Islet of Langerhans (tissue), 1 donor: ENCODE results near the gene CD9.
"Not testable (repeated sequence)": the region's sequence is repeated elsewhere in the genome, so short reads cannot be mapped to it uniquely, and the experiment has no call there.

Experiments used
- FAIRE-seq: peaks from one replicate; lab custom pipeline; 2011; peaks lifted over from hg19 to GRCh38; lab: Jason Lieb, UNC

CD9 gene

DNA sequence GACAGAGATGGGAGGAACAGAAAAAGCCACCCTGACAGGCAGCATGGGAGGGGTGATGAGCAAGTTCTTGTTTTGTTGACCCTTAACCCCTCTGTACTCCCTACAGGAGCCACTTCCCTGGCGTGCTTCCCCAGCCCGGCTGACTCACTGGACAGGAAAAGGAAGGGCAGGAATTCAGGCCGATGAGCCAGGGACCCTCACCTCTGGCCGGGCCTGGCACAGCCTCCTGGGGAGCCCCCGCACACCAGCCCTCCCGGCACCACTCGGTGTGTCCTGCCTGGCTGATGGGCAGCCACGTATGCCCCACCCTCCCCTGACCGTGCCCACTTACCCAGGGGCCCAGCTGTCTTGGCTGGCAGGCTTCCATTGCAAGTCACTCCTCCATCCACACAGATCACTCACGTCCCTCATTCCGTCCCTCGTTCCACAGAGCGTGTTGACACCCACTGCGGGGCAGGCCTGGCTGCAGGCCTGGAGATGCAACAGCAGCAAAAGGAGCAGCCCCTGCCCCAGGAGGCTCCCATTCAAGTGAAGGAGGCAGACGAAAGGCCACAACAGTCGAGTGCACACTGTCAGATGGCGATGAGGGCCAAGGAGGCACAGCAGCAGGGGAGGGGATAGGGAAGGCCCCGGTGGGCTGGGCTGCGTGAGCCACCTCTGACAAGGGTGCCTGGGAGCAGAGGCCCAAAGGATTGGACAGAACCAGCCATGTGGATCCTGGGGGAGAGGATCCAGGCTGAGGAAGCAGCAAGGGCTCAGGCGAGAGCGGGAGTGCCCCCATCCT is 19.7 kb upstream of the CD9 start:
- no peak for FAIRE-seq

DNA sequence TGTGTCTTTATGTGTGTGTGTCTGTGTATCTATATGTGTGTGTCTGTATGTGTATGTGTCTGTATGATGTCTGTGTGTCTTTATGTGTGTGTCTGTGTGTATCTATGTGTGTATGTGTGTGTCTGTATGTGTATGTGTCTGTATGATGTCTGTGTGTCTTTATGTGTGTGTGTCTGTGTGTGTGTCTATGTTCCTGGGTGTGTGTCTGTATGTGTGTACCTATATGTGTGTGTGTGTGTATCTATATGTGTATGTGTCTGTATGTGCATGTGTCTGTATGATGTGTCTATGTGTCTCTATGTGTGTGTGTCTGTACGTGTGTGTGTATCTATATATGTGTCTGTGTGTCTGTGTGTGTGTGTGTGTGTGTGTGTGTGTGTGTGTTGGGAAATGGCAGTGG is 19.0 kb upstream of the CD9 start:
- FAIRE-seq: no peak

DNA sequence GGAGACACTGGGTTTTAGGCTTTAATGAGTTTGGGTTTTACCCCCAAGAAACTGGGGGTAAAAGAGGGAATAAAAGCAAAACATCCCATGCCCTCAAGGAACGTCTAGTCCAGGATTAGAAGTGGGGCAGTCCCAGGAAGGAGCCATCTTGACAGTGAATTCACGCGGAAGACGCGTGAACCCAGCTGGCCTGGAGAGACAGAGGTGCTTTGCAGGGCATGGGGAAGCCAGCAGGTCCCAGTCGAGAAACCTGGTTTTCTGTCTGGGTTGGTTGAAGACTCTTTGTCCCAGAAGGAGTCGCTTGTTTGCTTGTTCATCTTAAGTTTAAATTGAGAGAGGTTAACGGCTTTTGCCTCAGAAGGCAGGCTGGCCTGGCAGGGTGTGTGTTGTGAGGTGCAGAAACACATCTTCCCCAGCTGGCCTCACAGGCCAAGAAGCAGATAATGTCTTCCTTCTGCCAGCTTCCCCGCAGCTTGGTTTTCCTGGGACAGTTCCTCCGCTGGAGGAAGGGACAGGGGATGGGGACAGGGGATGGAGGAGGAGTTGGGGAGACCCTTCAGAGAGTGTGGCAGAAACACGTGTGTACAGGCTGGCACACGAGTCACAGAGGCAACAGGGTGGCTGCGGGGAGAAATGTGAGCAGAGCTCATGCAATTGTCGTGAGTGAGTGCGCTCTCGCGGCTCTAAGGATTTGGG is 18.5 kb upstream of the CD9 start:
- FAIRE-seq: no peak

DNA sequence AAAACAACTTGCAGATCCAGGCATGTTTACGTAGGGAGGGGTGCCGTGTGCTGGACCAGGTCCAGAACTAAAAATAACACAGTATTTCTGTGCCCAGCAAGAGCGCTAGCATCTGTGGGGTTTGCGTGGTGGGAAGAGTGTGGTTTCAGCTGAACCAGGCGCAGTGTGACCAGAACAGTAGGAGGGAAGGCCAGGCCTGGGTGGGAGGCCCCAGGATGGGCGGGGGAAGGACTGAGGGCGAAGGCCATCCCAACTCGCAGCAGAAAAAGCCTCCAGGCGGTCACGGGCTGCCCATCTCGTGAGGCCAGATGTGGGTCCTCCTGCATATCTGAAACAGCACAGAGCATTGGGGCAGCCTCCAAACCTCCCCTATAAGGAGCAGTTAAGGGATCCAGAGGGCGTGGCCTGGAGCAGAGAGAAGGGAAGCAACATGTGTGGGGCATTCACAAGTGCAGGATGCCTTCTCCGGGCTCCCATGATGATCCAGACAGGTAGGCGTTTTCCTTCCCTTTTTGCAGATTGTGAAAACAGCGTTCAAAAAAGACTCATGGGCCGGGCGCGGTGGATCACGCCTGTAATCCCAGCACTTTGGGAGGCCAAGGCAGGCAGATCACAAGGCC is 17.8 kb upstream of the CD9 start:
- FAIRE-seq: no peak

DNA sequence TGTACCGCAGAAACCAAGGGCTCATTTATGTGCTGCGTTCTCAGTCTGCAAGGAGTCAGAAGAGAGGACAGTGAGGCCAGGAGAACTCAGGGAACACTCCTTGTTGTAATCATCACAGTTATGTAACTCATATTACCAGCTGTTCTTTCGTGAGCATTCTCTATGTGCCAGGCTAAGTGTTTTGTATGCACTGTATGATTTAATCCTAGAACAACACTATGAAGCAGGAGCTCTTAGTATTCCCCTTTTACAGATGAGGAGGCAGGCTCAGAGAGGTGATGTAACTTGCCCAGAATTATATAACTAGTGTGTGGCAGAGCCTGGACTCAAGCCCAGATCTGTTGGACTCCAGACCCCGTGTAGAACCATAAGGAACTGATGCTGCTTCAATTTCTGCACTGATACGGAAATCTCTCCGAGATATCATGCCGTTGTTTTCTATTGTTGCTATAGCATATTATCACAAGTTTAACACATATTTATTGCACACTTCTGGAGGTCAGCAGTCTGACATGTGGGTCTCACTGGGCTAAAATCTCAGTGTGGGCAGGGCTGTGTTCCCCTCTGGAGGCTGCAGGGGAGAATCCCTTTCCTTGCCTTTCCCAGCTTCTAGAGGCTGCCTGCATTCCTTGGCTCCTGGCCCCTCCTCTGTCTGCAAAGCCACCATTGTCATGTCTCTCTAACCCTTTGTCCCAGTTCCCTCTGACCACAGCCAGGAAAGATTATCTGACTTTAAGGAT is 16.3 kb upstream of the CD9 start:
- no peak for FAIRE-seq

DNA sequence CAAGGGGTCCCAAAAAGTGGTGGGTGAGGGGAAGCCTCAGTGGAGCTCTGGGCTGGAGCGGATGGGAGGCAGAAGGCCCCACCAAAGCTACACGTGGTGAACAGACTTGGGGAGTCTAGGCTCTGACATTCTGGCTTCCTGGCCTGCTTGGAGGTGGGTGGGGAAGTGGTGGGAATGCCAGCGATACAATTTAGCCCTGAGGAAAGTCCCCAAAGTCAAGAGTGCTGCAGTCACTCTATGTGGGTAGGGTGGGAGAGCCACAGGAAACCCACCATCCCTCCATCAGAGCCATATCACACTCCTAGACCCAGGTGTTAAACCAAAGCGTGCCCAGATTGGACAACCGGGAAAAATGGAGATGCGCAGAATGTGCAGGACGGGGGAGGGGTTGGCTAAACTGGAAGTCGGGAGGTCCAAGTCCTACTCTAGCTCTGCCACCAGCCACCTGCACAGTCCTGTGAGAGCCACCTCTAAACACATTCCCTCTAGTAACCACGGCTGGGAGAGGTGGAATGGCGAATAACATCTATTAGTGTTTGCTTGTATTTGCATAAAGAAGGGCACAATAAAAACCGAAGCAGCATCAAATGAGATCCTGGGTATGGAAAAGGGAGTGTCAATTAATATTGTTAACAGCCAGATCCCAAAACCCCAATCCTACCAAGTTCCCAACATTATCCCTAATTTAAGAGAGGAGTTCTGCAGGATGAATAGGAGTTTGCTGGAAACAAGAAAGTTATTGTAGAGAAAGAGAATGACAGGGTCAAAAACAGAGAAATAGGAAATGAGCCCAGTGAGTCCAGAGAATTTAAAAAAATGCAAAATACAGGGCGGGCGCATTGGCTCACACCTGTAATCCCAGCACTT is 14.0 kb upstream of the CD9 start:
- FAIRE-seq: no peak

DNA sequence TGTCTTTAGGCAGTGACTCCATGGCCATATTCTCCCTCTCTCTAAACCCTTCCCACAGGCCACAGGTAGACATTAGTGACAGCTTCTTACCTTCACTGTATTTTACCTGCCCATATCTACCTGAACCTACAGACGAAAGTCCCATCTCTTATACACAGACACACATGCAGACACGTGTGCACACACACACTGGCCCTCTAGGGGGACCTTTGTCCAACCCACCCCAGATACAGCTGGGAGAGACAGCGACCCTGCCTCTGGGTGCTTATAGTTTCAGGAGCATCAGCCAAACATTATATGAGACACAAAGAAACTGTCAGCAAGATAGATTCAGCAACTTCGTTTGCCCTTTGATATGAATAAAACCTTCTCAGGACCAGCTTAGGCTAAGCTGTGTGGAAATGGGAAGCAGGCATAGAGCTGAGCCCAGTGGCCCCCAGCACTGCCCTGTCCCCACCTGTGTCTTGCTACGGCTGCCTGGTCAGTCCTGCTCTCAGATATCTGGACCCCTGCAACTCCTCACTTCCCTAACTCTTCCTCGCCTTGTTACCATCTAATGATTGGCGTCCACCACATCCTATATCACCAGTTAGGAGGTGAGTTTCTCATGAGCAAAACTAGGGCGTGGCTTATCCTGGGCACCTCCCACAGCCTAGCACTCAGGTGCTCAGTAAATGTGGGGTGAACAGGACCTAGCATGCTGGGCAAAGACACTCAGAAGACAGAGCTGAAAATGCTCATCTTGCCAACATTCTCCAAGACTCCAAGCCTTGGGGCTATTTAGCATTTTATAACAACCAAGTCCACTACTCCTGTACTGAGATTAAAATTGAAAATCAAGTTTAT is 12.0 kb upstream of the CD9 start:
- no peak for FAIRE-seq

DNA sequence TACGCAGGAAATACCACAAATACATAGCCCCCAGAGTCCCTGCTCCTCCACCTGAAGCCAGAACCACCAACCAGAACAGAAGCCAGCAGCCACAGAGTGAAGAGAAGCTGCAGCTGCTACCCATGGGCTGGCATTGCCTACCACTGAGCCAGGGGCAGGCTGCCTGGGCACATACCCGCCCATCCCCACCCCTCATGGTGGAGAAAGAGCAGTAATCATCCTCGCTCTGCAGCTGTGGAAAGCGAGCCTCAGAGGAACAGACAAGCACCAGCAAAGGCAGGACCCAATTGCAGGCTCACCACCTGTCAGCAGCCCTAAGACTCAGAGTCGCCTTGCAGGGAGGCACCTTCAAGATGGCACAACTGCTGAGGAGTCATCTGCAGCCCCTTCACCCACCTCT is 11.2 kb upstream of the CD9 start:
- no peak for FAIRE-seq

DNA sequence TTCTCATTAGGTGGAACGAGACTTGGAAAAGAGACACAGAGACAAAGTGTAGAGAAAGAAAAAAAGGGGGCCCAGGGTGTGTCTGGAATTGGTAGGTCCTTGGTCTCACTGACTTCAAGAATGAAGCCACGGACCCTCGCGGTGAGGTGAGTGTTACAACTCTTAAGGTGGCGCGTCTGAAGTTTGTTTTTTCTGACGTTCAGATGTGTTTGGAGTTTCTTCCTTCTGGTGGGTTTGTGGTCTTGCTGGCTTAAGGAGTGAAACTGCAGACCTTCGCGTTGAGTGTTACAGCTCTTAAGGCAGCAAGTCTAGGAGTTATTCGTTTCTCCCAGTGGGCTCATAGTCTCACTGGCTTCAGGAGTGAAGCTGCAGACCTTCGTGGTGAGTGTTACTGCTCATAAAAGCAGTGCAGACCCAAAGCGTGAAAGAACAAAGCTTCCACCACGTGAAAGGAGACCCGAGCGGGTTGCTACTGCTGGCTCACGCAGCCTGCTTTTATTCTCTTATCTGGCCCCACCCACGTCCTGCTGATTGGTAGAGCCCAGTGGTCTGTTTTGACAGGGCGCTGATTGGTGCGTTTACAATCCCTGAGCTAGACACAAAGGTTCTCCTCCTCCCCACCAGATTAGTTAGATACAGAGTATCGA is 10.1 kb upstream of the CD9 start:
- FAIRE-seq: not testable (repeated sequence)

DNA sequence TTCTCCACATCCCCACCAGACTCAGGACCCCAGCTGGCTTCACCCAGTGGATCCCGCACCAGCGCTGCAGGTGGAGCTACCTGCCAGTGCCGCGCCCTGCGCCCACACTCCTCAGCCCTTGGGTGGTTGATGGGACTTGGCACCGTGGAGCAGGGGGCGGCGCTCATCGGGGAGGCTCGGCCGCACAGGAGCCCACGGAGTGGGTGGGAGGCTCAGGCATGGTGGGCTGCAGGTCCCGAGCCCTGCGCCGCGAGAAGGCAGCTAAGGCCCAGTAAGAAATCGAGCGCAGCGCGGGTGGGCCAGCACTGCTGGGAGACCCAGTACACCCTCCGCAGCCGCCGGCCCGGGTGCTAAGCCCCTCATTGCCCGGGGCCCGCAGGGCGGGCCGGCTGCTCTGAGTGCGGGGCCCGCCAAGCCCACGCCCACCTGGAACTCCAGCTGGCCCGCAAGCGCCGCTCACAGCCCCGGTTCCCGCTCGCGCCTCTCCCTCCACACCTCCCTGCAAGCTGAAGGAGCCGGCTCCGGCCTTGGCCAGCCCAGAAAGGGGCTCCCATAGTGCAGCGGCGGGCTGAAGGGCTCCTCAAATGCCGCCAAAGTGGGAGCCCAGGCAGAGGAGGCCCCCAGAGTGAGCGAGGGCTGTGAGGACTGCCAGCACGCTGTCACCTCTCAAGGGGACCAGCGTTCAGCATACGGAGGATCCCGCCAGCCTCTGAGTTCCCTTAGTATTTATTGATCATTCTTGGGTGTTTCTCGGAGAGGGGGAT is 9.3 kb upstream of the CD9 start:
- not testable (repeated sequence) for FAIRE-seq

DNA sequence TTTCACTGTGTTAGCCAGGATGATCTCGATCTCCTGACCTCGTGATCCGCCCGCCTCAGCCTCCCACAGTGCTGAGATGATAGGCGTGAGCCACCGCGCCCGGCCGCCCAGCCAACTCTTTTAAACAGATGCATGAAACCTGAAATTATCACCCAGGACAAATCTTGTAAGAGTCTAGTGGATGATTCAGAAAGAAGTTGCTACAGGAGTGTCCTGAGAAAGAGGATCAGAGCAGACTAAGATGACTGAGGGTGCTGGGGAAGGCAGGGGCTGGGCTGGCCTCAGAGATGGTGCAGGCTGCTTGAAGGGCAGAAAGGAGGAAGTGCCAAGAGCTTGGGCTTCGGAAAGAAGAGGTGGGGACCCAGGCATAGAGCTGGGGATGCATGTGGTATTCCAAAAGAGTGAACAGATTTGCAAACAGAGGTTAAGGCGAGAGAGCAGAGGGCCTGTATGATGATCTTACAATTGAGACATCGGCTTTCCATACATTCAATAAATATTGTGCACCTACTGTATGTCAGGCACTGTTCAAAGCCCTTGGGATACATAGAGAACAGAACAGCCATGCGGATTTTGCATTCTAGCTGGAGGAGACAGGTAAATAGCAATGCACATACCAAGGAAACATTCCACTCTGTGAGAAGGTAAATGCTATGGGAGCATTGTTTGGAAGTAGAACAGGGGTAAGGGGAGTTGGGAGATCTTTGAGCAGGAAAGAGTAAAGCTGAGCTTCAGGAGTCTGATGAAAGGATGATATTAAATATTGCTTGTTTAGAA is 7.4 kb upstream of the CD9 start:
- FAIRE-seq: no peak

DNA sequence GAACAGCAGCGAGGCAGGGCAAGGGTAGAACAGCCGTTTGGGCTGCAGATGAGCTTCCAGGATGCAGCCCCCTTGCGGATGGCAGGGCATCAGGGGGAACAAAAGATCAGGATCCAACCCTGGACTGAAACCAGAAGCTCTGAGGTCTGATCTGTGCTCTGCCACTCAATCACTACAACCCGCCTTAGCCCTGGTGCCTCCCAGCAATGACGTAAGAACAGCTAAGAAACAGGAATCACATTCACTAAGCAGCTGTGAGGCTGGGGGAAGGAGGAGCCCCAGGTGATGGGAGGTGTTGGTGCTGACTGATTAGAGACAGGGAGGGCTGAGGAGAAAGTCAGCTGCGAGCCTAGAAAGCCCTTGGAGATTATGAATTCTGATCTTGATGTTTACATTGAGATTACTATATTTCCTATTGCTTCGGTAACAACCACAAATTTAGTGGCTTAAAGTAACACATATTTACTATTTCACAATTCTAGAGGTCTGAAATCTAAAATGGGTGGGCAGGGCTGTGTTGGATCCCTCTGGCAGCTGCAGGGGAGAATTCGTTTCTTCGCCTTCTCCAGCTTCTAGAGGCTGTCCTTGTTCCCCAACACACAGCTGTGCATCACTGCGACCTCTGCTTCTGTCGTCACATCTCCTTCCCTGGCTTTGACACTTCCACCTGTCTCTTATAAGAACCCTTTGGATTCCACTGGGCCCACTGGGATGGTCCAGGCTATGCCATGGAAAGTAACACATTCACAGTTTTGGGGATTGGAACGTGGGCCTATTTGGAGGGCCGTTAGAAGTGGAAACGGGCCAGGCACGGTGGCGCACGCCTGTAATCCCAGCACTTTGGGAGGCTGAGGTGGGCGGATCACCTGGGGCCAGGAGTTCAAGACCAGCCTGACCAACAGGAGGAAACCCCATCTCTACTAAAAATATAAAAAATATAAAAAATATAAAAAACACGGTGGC is 6.1 kb upstream of the CD9 start:
- no peak for FAIRE-seq

DNA sequence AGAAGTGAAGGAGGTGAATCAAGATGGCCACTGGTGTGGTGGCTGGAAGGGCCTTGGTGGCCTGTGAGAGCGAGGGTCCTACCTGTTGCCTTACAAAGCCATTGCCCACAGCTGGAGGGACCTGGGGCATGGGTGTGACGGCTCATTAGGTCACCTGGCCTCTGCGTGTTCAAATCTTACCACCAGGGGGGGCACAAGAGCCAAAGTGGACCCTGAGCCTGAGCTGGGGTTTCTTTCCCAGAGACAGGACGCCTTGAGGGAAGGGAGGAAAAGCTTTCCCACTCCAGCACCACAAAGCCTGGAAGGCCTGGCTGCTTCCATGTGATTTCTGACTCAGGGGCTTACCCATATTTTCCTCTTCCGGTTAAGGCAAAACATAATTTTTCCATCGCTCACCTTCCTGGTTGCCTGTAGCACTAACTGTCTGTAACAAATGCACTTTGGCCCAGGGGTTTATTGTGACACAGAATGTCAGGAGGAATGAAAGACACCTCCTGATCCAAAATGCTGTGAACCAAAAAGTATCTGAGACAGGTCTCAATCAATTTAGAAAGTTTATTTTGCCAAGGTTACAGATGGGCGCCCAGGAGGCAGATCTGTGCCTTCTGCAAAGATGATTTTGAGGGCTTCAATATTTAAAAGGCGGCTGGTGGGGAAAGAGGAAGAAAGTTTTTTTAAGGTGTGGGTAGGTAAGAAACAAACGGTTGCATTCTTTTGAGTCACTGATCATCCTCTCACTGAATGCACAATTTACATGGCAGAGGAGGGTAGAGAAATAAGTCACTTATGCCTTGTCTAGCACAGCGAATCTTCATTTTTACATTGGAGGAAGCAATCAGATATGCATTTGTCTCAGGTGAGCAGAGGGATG is 4.3 kb upstream of the CD9 start:
- no peak for FAIRE-seq

DNA sequence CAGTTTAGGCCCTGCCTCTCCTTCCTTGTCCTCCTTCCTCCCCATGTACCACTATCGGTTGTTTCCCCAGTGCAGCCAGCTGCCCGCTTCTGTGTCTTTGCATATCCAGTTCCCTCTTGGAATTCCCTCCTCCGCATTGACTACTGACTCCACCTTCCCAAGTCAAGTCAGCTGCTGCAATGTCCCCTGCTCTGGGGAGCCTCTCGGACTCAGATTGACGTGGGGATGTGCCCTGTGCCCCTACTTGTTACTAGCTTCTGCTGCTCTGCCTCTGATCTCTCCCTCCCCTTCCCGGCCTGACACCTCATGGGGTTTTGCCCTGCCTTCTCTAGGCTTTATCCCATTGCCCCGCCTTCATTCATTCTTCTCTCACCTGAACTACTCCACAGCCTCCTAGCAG is 2.1 kb upstream of the CD9 start:
- no peak for FAIRE-seq

DNA sequence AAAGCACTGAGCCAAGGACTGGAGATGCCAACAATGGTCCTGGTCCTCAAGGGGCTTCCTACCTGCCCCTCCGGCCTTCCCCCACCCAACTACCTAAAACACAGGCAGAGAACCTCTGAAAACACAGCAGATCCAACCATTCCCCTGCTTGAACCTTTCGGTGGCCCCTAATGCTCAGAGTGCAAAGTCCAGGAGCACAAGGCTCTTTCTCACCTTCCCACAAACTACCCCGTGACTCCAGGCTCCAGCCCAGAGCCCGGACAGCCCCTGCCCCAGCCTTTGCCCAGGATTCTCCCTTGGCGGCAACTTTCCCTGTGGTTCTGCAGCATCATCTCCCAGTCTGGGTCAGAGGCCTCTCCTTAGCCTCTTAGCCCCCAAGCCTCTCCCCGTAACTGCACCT is 1.6 kb upstream of the CD9 start:
- FAIRE-seq: no peak

DNA sequence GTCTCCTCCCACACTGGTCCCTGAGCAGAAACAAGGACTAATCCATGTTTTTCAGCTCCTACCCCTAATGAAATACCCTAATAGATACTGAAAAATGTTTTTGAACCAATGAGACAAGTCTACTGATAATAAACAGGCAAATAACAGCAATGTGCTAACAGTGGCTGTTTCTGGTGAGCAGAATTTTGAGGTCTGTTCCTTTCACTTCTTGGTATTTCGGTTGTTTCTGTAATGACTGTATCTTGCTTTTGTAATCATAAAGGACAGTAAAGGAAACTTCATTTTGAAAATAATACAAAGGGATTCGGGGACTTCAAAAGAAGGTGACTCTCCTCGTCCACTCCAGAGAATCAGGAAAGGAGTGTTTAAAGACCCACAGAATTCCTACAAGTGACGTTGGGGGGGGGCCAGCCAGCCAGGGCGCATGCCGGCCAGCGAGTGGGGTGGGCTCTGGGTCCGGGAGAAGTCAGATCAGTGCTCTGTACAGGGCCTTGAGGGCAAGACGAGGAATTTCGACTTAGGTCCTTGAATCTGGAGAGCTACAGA is 1.1 kb upstream of the CD9 start:
- no peak for FAIRE-seq
